ENCODE measurements around the gene ADAMTS2. TPM values are rescaled to one million over a fixed set of nuclear protein-coding genes. Genes with fewer than 3 reads are reported as not detected.

ADAMTS2 gene
- total and polyA plus RNA-seq, 2 of the 4 experiments (the other 2 are of a cell fraction): 19.0 to 58.8 TPM

GRCh38 chr5:179122411-179123108 lies 222.7 kb downstream of the ADAMTS2 start:
- intact Hi-C loops (cut with micrococcal nuclease) (no loop called here), in situ Hi-C loops (cut with MboI; ENCODE audit: low sequenced_read_pairs) (no loop called here), dilution Hi-C loops (cut with HindIII; ENCODE audit: low sequenced_read_pairs, unreplicated experiment) (no loop called here)
- Histone ChIP-seq H3K9me1 (ENCODE audit: insufficient read depth, low read length) (no peaks in the 10 kb centered on the region), H3K4me3 (ENCODE audit: insufficient read depth, low read depth, low read length) (no peak overlapping the region), H2BK15ac (ENCODE audit: low read depth, low read length) (no peak overlapping the region), H2AK9ac (replicated peaks; ENCODE audit: low read depth, low read length, poor library complexity) (no peak overlapping the region), H2BK5ac (ENCODE audit: low read depth, low read length, poor library complexity, severe bottlenecking) (no peak overlapping the region), H3K4ac (ENCODE audit: low read depth, low read length) (no peak overlapping the region), H2AK5ac (ENCODE audit: low read depth, low read length) (no peak overlapping the region), H3K23ac (ENCODE audit: low read depth, low read length) (no peak overlapping the region), H3K4me1 (ENCODE audit: control insufficient read depth, insufficient read depth, low read length) (no peaks in the 10 kb centered on the region), H3K27ac (ENCODE audit: insufficient read depth, low read length) (no peak overlapping the region), H3K9ac (ENCODE audit: low read depth, low read length) (no peak overlapping the region), H2BK120ac (ENCODE audit: low read depth, low read length) (no peak overlapping the region), H3K56ac (ENCODE audit: extremely low read depth, insufficient read depth, low read length) (no peak overlapping the region), H4K20me1 (ENCODE audit: insufficient read depth, low read length) (no peaks in the 10 kb centered on the region), H3K79me1 (ENCODE audit: low read depth in 1 of 2, low read length in 2 of 2) (no peaks in the 10 kb centered on the region), H3K18ac (ENCODE audit: low read depth, low read length) (no peak overlapping the region), H4K8ac (ENCODE audit: low read depth in 2 of 2, low read length in 2 of 2) (no peak overlapping the region), H2AFZ (replicated peaks; ENCODE audit: low read length, poor library complexity) (no peak overlapping the region), H4K5ac (ENCODE audit: low read depth, low read length) (no peak overlapping the region), H3K4me2 (ENCODE audit: low read depth, low read length) (no peak overlapping the region), H3K36me3 (ENCODE audit: control insufficient read depth, insufficient read depth, low read length) (peaks cover 31% of the 10 kb centered on the region; the same call in 1 of the 2 replicates), H4K91ac (ENCODE audit: insufficient read depth, low read depth, low read length) (no peak overlapping the region), H3K14ac (replicated peaks; ENCODE audit: low read depth, low read length) (no peak overlapping the region), H3K27me3 (ENCODE audit: control insufficient read depth, insufficient read depth, low read length) (no peaks in the 10 kb centered on the region), H3K9me3 (ENCODE audit: control insufficient read depth, insufficient read depth, low read length) (no peaks in the 10 kb centered on the region; the same call in 1 of the 2 replicates), H2BK20ac (ENCODE audit: low read depth, low read length) (no peak overlapping the region)
- WGBS, 2 experiments (ENCODE audit: extremely low coverage in 2 of 2, insufficient read length in 1 of 2): 83% methylated on average over 4 of the region's 19 CpGs; no CpG with 5 or more reads in 1 of the 2 experiments
- ChIA-PET CTCF (no interaction called here), POLR2A (ENCODE audit: unreplicated experiment) (no interaction called here)
- TF ChIP-seq ELK1 (IDR thresholded peaks at IDR 0.05; ENCODE audit: borderline replicate concordance, low read depth, low read length) (no peak), CEBPB (IDR thresholded peaks at IDR 0.05; ENCODE audit: low read depth, low read length) (no peak), POLR2A (IDR thresholded peaks at IDR 0.05; ENCODE audit: low read depth, low read length) (no peak), BHLHE40 (IDR thresholded peaks at IDR 0.05; ENCODE audit: low read depth, low read length) (no peak), RAD21 (IDR thresholded peaks at IDR 0.05; ENCODE audit: low read length) (no peak), USF2 (IDR thresholded peaks at IDR 0.05; ENCODE audit: low read depth, low read length) (no peak), RFX5 (IDR thresholded peaks at IDR 0.05; ENCODE audit: low read depth, low read length) (no peak), SMC3 (IDR thresholded peaks at IDR 0.05; ENCODE audit: low read depth, low read length) (no peak), CHD1 (IDR thresholded peaks at IDR 0.05; ENCODE audit: low read depth, low read length) (no peak), RCOR1 (IDR thresholded peaks at IDR 0.05; ENCODE audit: insufficient replicate concordance, low read length) (no peak), MXI1 (IDR thresholded peaks at IDR 0.05; ENCODE audit: borderline replicate concordance, low read depth, low read length) (no peak), FOS (IDR thresholded peaks at IDR 0.05; ENCODE audit: low read depth, low read length) (no peak), MAZ (IDR thresholded peaks at IDR 0.05; ENCODE audit: borderline replicate concordance, low read depth, low read length) (no peak)
- no peak for DNase-seq
- ATAC-seq (ENCODE audit: low read depth): no peak
- no TSS peak for BruUV-seq (replicated peaks)
